Left renal pelvis (tissue), 4 donors: Measurements from ENCODE around the gene AGR3. TPM values are rescaled to one million over a fixed set of nuclear protein-coding genes. Genes with fewer than 3 reads are reported as not detected.

Experiments
- DNase-seq, 4 donors: peaks; one replicate each; pipeline ENCODE4 v3.0.0-alpha.2; 2013; ENCODE audit warnings: low read depth in 4 of 4, low spot score in 3 of 4
- polyA plus RNA-seq, 4 donors: library from polyadenylated mRNA; unstranded; fragments of 120-200 nt; gene quantifications; one replicate each; pipeline ENCODE4 v1.2.1, GENCODE V29; 2013; ENCODE audit not compliant: insufficient read length in 4 of 4

The AGR3 gene
- polyA plus RNA-seq: 1 to 10 TPM in 3 of 4 donors, not detected in 1; 2.5 to 3.4 (median 2.5) TPM

DNA sequence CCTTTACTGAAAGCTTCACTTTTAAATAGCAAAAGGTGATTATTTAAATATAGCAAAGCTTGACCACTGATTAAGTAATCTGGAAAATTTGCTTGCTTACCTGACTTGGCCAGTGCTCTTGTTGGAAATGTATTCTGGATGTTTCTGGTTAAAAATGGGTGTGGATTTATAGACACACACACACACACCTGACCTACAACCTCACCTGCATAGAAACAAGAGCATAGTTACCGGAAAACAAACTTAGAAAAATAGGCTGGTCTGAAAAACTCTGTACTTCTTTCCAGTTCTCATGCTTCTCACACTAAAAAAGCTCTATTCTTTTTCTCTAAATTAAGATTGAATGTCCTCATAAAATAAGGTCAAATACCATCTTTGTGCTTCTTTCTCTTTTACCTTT lies at the start of gene AGR3:
TSS of gene AGR3 (minus strand) at position 140 of the 400 bp plus-strand sequence. CDS start 3,365 bp downstream, outside the sequence.
- peak in 1 of 4 donors; percentile 25 for DNase-seq

DNA sequence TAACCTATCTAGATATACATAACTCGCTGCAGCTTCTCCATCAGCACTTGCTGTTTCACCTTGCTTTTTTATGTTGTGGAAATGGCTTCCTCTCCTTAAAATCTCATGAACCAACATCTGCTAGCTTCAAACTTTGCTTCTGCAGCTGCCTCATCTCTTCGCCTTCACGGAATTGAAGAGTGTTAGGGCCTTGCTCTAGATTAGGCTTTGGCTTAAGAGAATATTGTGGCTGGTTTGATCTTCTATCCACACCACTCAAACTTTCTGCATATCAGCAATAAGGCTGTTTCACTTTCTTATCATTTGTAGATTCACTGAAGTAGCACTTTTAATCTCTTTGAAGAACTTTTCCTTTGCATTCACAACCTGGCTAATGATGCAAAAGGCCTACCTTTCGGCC lies 49.2 kb upstream of the AGR3 start:
- no peak for DNase-seq

DNA sequence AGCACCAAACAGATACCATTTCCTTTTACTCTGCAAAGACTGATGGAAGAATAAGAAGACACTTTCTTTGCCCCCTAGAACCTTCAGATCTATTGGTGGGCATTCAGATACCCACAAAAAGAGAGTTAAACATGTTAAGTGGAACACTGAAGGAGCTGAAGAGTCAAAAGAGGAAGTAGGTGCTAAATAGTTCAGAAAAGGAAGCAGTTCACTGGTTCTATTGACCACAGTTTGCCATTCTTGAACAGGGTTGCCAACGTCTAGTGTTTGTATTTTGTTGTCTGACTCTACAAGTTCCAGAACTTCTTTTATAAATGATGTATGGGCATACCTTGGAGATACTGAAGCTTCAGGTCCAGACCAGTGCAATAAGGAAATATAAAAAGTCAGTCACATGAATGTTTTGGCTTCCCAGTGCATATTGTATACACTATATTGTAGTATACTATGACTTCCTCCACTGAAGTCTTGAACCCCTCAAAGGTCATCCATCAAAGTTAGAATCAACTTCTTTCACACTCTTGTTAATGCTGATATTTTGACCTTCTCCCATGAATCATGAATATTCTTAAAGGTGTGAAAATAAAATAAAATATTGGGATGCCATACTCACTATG lies 47.5 kb upstream of the AGR3 start:
- DNase-seq: no peak

DNA sequence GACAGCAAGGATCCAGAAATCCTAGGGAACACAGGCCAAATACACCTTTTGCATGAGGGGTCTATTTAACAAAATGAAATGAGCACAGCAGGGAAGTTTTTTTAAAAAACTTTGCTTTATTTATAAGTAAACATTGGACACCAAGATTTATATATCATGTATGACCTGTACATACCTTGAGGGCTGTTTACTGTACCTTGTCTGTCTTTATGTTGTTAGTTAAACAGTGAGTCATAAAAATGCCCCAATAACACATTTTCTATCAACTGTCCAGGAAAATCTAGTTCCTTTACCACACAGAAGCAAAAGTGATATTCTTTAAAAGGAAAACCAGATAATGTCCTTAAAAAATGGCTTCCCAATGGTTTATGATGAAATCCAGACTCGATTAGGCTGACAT lies 45.1 kb upstream of the AGR3 start:
- DNase-seq: no peak

DNA sequence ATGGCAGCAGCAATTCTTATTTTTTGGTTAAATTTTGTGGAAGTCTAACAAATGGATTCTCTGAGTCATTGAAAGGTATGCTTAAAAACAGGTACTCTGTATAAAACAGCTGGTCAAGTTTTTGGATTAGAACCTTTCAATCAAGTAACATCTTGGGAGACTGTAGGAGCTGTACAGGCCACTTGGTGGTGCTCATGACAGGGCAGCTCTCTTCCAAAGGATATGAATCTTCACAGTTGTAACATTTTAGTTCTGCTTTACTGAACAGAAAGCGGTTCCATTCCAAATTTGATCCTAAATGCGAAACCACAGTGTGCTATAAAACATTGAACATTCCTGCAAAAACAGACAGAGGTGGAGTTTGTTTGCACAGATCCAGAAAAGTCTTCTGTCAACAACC lies 44.5 kb upstream of the AGR3 start:
- DNase-seq: no peak

DNA sequence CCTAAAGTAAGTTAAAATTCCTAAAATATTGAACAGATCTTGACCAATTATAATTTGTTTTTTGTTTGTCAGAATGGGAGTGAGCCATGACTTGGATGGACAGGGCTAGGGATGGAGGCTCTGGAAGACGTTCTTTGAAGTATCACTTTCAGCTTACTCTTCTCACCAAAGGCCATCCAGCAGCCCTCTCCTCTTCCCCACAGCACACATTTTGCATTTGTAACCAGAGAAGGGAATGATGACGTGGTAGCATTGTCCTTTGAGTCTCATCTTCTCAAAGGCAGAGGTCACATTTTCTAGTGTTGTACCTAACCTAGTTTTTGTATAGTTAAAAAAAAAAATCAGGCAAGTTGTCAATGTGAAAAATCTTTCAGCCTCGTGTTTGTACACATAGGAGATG lies 43.8 kb upstream of the AGR3 start:
- no peak for DNase-seq

DNA sequence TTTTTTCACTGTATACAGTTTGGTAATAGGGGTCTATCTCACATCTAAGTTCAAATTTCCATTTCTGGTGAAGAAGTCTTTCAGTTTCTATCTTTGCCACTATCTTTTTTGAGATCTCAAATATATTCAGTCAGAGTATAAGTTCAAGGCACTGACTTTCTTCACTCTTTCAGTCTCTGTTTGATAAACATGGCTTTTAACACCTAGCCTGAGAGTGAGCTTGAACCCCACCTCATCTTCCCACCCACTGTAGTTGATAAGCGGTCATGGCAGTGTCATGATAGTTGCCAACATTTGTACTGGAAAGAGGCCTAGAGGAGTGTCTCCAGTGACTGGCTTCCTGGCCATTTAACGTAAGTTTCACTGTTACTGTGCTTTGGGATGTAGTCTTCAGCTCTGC lies 41.2 kb upstream of the AGR3 start:
- no peak for DNase-seq

DNA sequence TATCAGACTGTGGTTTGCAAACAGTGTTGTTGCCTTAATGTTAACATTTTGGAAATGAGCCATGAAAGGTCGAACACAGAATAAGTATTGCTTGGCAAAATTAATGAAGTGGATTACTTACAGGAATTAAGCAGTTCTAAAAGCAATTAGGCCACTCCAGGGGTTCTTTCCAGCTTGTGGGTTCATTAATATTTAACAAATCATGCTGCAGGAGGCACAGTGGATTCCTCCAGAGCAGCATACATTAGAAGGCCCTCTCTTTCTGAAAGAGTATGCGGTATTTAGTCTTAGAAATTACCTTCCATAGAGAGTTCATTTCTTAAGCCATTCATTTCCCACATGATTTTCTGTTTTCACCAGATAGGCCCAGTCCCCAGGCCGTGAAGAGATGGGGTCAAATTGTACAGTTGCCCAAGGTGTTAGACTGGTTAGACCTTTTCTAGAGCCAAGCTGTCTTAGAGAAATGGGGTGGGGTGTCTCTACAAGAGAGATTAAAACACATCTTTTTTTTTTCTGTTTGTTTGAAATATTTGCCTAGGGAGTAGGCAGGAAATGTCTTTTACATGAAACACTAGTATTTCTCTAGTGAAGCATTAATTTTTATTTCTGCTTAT lies 40.0 kb upstream of the AGR3 start:
- peak in 1 of 4 donors; percentile 36 for DNase-seq

DNA sequence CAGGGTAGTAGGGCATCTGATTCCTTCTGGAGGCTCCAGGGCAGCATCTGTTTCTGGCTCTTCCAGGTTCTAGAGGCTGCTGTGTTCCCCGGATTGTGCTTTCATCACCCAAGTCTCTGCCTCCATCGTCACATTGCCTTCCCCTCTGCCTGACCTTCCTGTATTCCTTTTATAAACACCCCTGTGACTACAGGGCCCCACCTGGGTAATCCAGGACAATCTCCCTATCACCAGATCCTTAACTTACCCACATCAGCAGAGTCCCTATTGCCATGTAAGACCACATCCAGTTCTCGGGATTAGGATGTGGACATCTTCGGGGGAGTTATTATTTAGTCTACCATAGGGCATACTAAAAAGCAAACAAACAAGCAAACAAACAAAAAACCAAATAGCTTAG lies 39.4 kb upstream of the AGR3 start:
- DNase-seq: no peak

DNA sequence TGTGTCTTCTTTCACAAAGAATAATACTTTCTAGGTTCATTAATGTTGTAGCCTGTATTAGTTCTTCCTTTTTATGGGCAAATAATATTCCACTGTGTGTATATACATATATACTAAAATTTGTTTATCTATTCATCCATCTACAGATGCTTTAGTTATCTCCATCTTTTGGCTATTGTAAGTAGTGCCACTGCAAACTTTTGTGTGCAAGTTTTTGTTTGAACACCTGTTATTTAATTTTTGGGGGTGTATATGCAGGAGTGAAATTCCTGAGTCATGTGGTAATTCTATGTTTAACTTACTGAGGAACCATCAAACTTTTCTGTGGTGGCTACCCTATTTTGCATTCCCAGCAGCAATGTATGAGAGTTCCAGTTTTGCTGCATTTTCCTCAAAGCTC lies 37.7 kb upstream of the AGR3 start:
- no peak for DNase-seq

DNA sequence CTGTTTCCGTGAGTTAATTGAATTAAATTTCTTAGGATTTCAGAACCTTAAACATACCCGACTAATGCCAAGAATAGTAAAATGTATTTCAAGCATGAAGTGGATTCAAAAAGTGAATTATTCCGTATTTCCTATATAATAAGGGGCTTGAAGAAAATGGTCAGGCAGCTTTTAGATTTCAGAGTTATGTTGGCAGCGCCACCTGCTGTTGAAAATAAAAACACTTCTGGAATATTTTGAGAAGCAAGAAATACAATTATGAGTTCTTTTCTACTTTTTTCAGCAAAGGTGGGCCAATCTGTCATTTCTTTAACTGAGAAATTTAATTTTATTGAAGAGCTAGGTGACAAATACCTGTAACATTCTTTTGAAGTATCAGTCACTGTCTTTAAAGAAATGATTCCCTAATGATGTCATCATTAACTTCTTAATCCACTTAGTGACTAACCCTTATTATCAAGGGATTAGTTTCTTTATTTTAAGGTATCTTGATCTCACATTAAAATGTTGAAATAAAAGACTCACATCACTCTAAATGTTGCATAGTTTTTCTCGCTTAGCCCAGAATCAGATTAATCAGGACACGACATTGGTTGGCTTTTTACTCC lies 36.6 kb upstream of the AGR3 start:
- DNase-seq: no peak

DNA sequence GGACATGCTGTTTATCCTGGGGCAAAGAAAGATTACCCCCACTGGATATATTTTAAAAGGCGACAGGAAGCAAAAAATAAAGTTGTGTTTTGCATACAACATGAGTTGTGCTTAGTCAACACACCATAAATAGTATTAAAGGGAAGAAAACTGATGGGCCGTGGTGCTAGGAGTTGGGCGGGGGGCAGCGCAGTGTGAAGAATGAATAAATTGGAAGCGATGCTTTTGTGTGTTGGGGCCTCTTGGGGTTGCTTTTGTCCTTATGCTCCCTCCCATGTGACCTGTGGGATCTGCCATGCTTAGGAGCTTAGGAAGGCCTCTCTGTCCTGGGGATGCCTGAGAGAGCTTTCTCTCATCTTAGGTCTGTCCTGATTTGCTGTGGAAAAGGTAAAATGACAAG lies 35.0 kb upstream of the AGR3 start:
- no peak for DNase-seq

DNA sequence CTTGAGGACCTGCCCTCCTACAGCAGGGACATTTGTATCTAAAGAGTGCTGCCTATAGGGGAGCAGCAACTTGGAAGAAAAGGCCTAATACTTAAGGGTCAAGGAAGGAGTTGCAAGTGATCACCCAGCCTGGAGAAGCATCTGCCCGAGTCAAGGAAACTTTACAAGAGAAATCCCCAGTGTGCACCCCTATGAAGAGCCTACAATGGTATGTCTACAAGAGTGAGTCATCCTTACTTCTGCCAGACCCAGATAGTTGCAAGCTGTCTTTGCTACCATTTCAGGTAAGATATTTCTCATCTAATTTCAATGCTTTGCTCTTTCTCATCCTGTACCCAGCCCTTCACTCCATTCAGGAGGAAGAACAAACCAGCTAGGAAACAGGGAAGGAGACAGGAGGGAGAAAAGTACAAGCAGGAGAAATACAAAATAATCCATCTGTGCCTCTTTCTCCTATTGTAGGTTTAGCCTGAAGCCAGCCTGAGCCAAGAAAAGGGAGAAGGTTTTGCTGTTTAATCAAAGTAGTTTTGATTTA lies 34.4 kb upstream of the AGR3 start:
- DNase-seq: no peak

DNA sequence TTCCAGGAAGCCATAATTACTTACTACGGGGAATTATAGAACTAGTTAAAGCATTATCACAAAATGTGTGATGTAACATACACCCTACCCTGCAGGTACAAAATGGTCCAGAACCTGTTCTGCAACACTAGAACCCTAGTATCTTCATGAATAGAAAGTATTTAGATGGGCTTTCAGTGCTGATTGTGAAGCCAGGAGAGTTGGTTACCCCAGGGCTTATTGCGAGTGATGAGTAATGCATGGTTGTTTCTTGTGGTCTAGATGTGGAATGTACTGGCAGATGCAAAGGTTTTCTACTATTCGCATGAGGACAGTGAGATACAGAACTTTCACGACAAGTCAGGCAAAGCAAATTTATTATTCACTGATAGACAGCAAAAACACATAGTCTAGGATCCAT lies 33.6 kb upstream of the AGR3 start:
- no peak for DNase-seq

DNA sequence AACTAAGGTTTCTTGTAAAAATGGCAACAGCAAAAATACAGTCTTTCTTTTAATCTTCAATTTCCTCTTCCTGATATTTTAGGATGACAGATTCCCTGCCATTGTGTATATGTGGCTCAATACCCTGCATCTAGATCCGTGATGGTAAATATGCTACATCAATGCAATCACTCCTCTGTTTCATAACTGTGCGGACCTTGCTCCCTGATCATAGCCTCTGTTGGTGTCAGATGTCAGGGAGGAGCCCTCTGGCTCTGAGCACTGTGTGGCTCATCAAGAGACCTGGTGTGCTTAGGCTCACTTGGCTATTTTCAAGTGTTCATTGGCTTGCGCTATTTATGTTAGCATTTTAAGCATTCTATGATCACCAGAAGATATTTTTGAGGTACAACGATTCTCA lies 33.0 kb upstream of the AGR3 start:
- DNase-seq: no peak

DNA sequence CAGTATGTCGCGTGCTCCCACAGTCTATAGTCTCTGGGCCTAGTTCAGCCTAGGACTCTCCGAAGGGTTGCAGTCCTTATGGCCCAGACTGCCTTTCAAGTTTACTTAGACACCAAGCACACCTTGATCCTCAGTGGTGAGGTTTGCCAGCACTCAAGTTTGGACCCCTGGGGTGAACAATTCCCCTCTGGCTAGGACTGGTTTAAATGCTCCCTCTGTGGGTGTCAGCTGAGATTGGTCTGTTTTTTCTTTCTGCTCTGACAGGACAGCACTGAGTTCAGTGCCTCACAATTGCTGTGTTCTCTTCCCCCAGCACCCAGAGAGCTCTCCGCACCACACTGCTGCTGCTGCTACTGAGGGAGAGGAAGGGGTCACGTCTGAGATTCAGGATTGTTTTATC lies 31.9 kb upstream of the AGR3 start:
- DNase-seq: no peak

DNA sequence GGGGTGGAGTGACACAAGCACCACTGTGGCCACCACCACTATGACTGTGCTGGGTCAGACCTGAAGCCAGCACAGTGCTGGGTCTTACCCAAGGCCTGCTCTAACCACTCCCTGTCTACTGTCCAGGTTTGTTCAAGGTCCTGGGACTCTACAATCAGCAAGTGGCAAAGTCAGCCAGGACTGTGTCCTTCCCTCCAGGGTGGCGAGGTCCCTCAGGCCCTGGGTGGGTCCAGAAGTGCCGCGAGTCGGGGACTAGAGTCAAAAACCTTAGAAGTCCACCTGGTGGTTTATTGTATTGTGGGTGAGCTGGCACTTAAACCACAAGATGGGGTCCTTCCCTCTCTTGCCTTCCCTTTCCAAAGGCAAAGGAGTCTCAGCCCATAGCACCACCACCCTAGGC lies 30.8 kb upstream of the AGR3 start:
- no peak for DNase-seq

DNA sequence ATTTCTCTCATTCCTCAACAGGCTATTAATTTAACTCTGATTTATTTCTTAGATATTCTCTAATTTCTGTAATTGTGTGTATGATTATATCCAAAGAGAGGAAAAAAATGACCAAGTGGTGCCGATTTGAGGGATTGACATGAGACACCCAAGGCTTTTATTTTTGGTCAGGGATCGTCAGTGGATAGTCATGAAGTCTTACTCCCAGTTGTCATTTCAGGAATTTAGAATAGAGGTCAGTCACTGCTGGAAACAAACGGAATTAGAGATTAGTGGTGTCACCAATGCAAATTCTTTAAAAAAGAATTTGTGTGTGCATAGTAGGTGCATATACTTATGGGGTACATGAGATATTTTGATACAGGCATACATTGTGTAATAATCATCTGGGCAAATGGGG lies 26.8 kb upstream of the AGR3 start:
- no peak for DNase-seq

DNA sequence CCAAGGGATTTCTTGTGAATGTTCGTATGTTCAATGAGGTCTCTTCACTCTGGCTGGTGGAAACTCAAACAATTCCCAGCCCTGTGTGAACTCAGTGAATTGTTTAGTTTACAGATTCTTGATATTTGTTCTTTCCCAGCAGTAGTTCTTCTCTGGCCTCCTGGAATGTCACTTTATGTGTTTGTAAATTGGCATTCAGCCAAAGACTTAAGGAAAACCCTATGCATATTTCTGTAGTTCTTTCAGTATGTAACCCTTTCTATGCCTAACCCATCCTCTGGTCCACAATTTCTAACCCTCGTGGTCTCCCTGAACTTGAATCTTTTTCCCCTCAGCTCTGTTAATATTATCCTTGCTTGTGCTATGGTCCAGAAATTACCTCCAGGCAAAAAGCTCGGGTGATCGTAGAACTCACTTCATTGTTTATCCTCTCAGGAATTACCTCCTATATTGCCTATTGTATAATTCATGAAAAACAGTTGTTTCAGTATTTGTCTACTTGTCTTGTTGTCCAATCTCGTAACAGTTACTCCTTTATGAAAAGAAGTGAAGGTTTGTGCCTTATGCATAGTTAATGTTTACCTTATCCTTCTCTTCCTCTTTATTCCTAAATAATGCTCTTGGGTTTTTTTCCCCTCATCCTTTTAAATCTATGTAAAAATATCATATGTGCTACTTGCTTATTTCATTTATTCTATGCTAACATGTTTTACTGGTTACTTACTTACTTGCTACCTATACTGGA lies 23.7 kb upstream of the AGR3 start:
- no peak for DNase-seq

DNA sequence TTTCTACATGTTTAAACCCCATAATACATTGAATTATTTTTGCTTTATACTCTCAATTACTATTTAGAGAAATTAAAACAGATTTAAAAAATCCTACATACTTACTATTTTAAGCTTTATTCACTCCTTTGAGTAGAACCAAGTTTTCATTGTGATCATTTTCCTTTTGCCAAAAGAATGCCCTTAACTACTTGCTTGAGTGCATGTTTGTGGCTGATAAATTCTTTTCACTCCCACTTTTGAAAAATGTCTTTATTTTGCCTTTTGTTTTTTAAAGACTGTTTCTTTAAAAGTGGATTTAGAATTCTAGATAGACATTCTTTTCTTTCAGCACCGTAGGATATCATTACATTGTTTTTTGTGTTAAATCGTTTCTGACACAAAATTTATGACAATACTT lies 22.3 kb upstream of the AGR3 start:
- DNase-seq: no peak

DNA sequence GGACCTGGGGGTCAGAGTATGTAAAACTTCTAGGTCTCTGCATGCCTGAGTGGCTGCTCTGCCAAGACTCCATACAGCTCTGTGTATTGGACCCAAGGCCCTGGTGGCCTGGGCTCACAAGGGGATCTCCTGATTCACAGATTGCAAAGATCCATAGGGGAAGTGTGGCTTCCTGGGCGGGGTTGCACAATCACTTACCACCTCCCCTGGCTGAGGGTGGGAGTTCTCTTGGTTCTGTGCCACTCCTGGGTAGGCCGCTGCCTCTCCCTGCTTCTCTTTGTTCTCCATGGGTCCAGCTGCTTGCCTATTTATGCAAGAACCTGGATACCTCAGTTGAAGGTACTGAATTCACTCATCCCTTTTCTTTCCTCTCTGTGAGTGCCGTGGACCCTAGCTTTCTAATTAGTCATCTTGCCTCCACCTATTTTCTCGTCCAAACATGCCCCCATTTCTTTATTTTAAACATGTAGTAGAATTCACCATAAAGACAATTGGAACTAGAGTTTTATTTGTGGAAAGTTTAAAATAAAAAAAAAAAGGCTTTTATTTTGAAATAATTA lies 18.5 kb upstream of the AGR3 start:
- no peak for DNase-seq
